A549 (cell line): ENCODE results near the gene PPP2R5E. TPM values are rescaled to one million over a fixed set of nuclear protein-coding genes. Genes with fewer than 3 reads are reported as not detected.

Experiments
- ATAC-seq, 2 experiments: fragments of 200-7000 bp in 1 of 2; fragments of >200 bp in 1 of 2; cut with Nextera tagmentation in 1 of 2; cut with Tn5 transposase in 1 of 2; 3 replicates each; pipeline versions ENCODE4 v1.8.0 to v1.9.1; 2018 to 2020; ENCODE audit warnings: mild to moderate bottlenecking in 1 of 2, moderate library complexity in 1 of 2
- CTCF ChIA-PET: fragments of 300-600 bp; sonication (Branson Sonifier 250); formaldehyde crosslinking; extraction: SDS; loops from one replicate; lab custom pipeline; 2021; ENCODE audit warnings: antibody characterized with exemption, inconsistent platforms; lab: Yijun Ruan, JAX
- POLR2A ChIA-PET: fragments of 350-600 bp; formaldehyde crosslinking; extraction: SDS; loops from one replicate; lab custom pipeline; 2021; ENCODE audit warnings: antibody characterized with exemption, inconsistent platforms; lab: Yijun Ruan, JAX
- DNase-seq, 2 experiments: peaks; one replicate each; pipeline versions ENCODE4 v3.0.0 to v3.0.0-alpha.2; 2011 to 2016; ENCODE audit warnings: low read depth in 1 of 2, low spot score in 1 of 2
- FAIRE-seq: peaks from 2 replicates; lab custom pipeline; 2011; peaks lifted over from hg19 to GRCh38; lab: Jason Lieb, UNC
- H3K27ac ChIP-seq, 2 experiments: fragments of >200 bp; sonication (Bioruptor Twin); formaldehyde crosslinking; 3 replicates each; pipeline ENCODE4 v1.5.1; 2016 to 2017
- H3K4me1 ChIP-seq: fragments of >200 bp; sonication (Bioruptor Twin); formaldehyde crosslinking; 3 replicates; pipeline ENCODE4 v1.6.1; 2016
- H3K4me2 ChIP-seq: fragments of >200 bp; sonication (Bioruptor Twin); formaldehyde crosslinking; 3 replicates; pipeline ENCODE4 v1.6.1; 2016
- H3K4me3 ChIP-seq: fragments of >200 bp; sonication (Bioruptor Twin); formaldehyde crosslinking; 3 replicates; pipeline ENCODE4 v1.5.1; 2016
- H3K9me3 ChIP-seq: fragments of >200 bp; sonication (Bioruptor Twin); formaldehyde crosslinking; 3 replicates; pipeline ENCODE4 v1.6.1; 2016
- BHLHE40 ChIP-seq: IDR thresholded peaks from 2 replicates; pipeline ENCODE4 v1.6.1; 2012; ENCODE audit warnings: low read depth, low read length, inconsistent platforms
- CBX2 ChIP-seq: fragments of 200-600 bp; sonication (generic); IDR thresholded peaks from 2 replicates; pipeline ENCODE4 v1.6.1; 2016; ENCODE audit warnings: low read depth, mild to moderate bottlenecking, borderline replicate concordance
- CBX8 ChIP-seq: fragments of 200-600 bp; sonication (generic); IDR thresholded peaks from 2 replicates; pipeline ENCODE4 v1.6.1; 2016
- CEBPB ChIP-seq, 2 experiments: fragments of >200 bp in 1 of 2; sonication (Bioruptor Twin) in 1 of 2; formaldehyde crosslinking in 1 of 2; IDR thresholded peaks; 2 replicates each; pipeline ENCODE4 v1.6.1; 2012 to 2016
- CHD4 ChIP-seq: fragments of 200-600 bp; sonication (generic); IDR thresholded peaks from 2 replicates; pipeline ENCODE4 v1.6.1; 2016; ENCODE audit warnings: antibody characterized with exemption, mild to moderate bottlenecking, borderline replicate concordance
- E2F6 ChIP-seq: IDR thresholded peaks from 2 replicates; pipeline ENCODE4 v1.6.1; 2012; ENCODE audit warnings: low read depth, borderline replicate concordance
- EHF ChIP-seq: fragments of 250-450 bp; sonication (Bioruptor Pico); IDR thresholded peaks from 2 replicates; pipeline ENCODE4 v1.5.0; 2020; ENCODE audit warnings: mild to moderate bottlenecking
- EHMT2 ChIP-seq: fragments of 200-600 bp; sonication (generic); IDR thresholded peaks from 2 replicates; pipeline ENCODE4 v1.6.1; 2016; ENCODE audit warnings: antibody characterized with exemption, low read depth, mild to moderate bottlenecking, moderate library complexity
- EP300 ChIP-seq, 2 experiments: fragments of >200 bp; sonication (Bioruptor Twin); formaldehyde crosslinking; IDR thresholded peaks; 2 replicates in 1 of 2; 3 replicates in 1 of 2; pipeline ENCODE4 v1.6.1; 2016 to 2017
- FOSB ChIP-seq: fragments of 250-450 bp; sonication (Bioruptor Pico); IDR thresholded peaks from 2 replicates; pipeline ENCODE4 v1.5.0; 2020; ENCODE audit warnings: mild to moderate bottlenecking, moderate library complexity
- FOXS1 ChIP-seq: fragments of 250-450 bp; sonication (Bioruptor Pico); IDR thresholded peaks from 2 replicates; pipeline ENCODE4 v1.5.0; 2020; ENCODE audit warnings: mild to moderate bottlenecking, moderate library complexity
- GATA3 ChIP-seq: IDR thresholded peaks from 2 replicates; pipeline ENCODE4 v1.6.1; 2012; ENCODE audit warnings: borderline replicate concordance
- HDAC2 ChIP-seq: fragments of 200-600 bp; sonication (generic); IDR thresholded peaks from 2 replicates; pipeline ENCODE4 v1.6.1; 2016
- HES2 ChIP-seq: fragments of >200 bp; sonication (Bioruptor Twin); formaldehyde crosslinking; IDR thresholded peaks from 2 replicates; pipeline ENCODE4 v1.6.1; 2016
- HOXB13 ChIP-seq: fragments of 250-450 bp; sonication (Bioruptor Pico); IDR thresholded peaks from 2 replicates; pipeline ENCODE4 v1.5.0; 2020; ENCODE audit warnings: low read depth, mild to moderate bottlenecking, moderate library complexity
- JUN ChIP-seq, 2 experiments: fragments of >200 bp; sonication (Bioruptor Twin); formaldehyde crosslinking; IDR thresholded peaks; 2 replicates in 1 of 2; 3 replicates in 1 of 2; pipeline ENCODE4 v1.6.1; 2016 to 2017
- KDM1A ChIP-seq: fragments of 200-600 bp; sonication (generic); IDR thresholded peaks from 2 replicates; pipeline ENCODE4 v1.6.1; 2016; ENCODE audit warnings: low read depth, mild to moderate bottlenecking
- MAFK ChIP-seq: fragments of 450-650 bp; IDR thresholded peaks from 2 replicates; pipeline ENCODE4 v1.6.1; 2014; ENCODE audit not compliant: partially characterized antibody
- MYC ChIP-seq: IDR thresholded peaks from 2 replicates; pipeline ENCODE4 v1.6.1; 2012; ENCODE audit warnings: mild to moderate bottlenecking, inconsistent platforms, low read length, improper control_type of control experiment, borderline replicate concordance
- NFE2L2 ChIP-seq: fragments of 150-350 bp; conservative IDR thresholded peaks from 2 replicates; pipeline ENCODE4 v1.6.1; 2014; ENCODE audit warnings: low read length
- NPAS2 ChIP-seq: fragments of 250-450 bp; sonication (Bioruptor Pico); IDR thresholded peaks from 2 replicates; pipeline ENCODE4 v1.8.0; 2022; ENCODE audit warnings: mild to moderate bottlenecking, moderate library complexity, borderline replicate concordance
- NR3C1 ChIP-seq: fragments of >200 bp; sonication (Bioruptor Twin); formaldehyde crosslinking; IDR thresholded peaks from 3 replicates; pipeline ENCODE4 v1.6.1; 2017
- POLR2A ChIP-seq: IDR thresholded peaks from 2 replicates; pipeline ENCODE4 v1.6.1; 2012; ENCODE audit warnings: mild to moderate bottlenecking, low read length
- POLR2AphosphoS2 ChIP-seq: conservative IDR thresholded peaks from 2 replicates; pipeline ENCODE4 v1.6.1; 2012; ENCODE audit warnings: low read length, improper control_type of control experiment, inconsistent platforms
- RAD21 ChIP-seq, 2 experiments: fragments of >200 bp in 1 of 2; sonication (Bioruptor Twin) in 1 of 2; formaldehyde crosslinking in 1 of 2; IDR thresholded peaks in 1 of 2; conservative IDR thresholded peaks in 1 of 2; 2 replicates in 1 of 2; 3 replicates in 1 of 2; pipeline ENCODE4 v1.6.1; 2012 to 2018; ENCODE audit warnings: inconsistent platforms in 1 of 2
- RARB ChIP-seq: fragments of 250-450 bp; sonication (Bioruptor Pico); IDR thresholded peaks from 2 replicates; pipeline ENCODE4 v1.8.0; 2021; ENCODE audit warnings: mild to moderate bottlenecking, moderate library complexity
- RCOR1 ChIP-seq: fragments of 150-350 bp; IDR thresholded peaks from 2 replicates; pipeline ENCODE4 v1.6.1; 2014; ENCODE audit warnings: antibody characterized with exemption, low read length, low read depth
- RNF2 ChIP-seq: fragments of 200-600 bp; sonication (generic); IDR thresholded peaks from 2 replicates; pipeline ENCODE4 v1.6.1; 2016; ENCODE audit warnings: low read depth, mild to moderate bottlenecking, antibody characterized with exemption, moderate library complexity, borderline replicate concordance
- TFCP2L1 ChIP-seq: fragments of 250-450 bp; sonication (Bioruptor Pico); IDR thresholded peaks from 2 replicates; pipeline ENCODE4 v1.5.0; 2021; ENCODE audit warnings: mild to moderate bottlenecking
- ZFP36 ChIP-seq: fragments of 450-650 bp; IDR thresholded peaks from 2 replicates; pipeline ENCODE4 v1.6.1; 2014; ENCODE audit warnings: borderline replicate concordance; ENCODE audit not compliant: partially characterized antibody
- WGBS: methylation state at CpG from one replicate; pipeline ENCODE4 v1.1.6; 2017; ENCODE audit errors: missing lambda C conversion rate; 5-methylcytosine and 5-hydroxymethylcytosine counted together
- polyA plus RNA-seq, 4 experiments: library from polyadenylated mRNA; depleted of rRNA in 3 of 4; stranded (reverse); fragments of >200 nt; fragmentation: RNase III in 1 of 4; extraction: RNeasy Plus Mini Kit Qiagen cat#74134 plus additional on column Dnase treatment in 1 of 4; gene quantifications; 2 replicates in 3 of 4; 3 replicates in 1 of 4; pipeline ENCODE4 v1.2.3, GENCODE V29; 2011 to 2017
- TF ChIP-seq, protein P1 (sequence below): fragments of 250-450 bp; sonication (Bioruptor Pico); IDR thresholded peaks from 2 replicates; pipeline ENCODE4 v1.5.0; 2021; ENCODE audit warnings: mild to moderate bottlenecking, moderate library complexity, borderline replicate concordance
- TF ChIP-seq, protein P2 (sequence below): IDR thresholded peaks from 2 replicates; pipeline ENCODE4 v1.6.1; 2012
- TF ChIP-seq, protein P3 (sequence below): fragments of >200 bp; sonication (Bioruptor Twin); formaldehyde crosslinking; IDR thresholded peaks from 3 replicates; pipeline ENCODE4 v1.5.1; 2016

PPP2R5E gene
- polyA plus RNA-seq, 2 of the 4 experiments (the other 2 are of a cell fraction), result 21.4 to 23.2 TPM

DNA sequence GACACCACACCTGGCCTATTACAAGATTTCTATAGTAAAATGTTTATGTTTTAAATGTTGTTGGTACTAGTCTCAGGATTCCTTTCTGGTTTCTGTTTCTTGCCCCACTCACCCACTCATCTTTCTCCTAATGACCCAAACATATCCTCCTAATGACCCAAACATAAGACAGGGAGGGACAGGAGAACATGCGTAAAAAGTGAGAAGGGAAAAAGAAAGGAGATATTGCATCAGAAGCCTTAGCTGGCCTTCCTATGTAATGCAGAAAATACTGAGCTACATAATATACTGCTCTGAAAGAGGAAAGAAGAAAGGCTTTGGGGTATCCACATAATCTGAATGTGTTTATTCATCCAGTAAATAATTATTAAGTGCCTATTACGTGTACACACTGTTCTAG lies 119.8 kb downstream of the PPP2R5E start (continued):
- TF ChIP-seq CEBPB (IDR thresholded peaks at IDR 0.05), result no peak
- TF ChIP-seq, protein P1, sequence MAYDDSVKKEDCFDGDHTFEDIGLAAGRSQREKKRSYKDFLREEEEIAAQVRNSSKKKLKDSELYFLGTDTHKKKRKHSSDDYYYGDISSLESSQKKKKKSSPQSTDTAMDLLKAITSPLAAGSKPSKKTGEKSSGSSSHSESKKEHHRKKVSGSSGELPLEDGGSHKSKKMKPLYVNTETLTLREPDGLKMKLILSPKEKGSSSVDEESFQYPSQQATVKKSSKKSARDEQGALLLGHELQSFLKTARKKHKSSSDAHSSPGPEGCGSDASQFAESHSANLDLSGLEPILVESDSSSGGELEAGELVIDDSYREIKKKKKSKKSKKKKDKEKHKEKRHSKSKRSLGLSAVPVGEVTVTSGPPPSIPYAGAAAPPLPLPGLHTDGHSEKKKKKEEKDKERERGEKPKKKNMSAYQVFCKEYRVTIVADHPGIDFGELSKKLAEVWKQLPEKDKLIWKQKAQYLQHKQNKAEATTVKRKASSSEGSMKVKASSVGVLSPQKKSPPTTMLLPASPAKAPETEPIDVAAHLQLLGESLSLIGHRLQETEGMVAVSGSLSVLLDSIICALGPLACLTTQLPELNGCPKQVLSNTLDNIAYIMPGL (CRISPR knock-in tag), result no peak
- no peak for TF ChIP-seq TFCP2L1 (CRISPR knock-in tag)
- no peak for TF ChIP-seq MAFK
- TF ChIP-seq, all 56 proteins: peak for 0

DNA sequence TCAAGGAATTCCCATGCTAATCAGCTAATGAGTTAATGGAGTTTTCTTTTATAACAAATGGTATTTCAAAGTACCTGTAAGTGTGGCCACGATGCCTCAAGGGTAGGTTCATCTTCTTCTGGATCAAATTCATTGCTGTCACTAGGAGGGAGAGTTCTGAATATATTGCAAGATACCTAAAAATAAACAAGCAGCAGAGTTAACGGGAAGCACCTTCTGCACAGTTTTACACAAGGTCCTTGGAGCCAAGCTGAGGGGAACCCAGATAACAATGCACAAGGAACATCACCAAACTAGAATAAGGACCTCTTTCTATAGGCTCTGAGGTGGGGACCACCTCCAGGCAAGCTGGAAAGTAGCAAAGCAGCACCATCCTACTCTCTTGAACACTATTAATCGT lies 121.3 kb downstream of the PPP2R5E start:
- ChIA-PET POLR2A (no interaction called here), CTCF (interaction anchor here (0.8 kb wide), 1 partner anchor 34 kb away, joined by 3 read pairs; no protein-coding TSS in a partner anchor)
- no peak for ATAC-seq
- H3K27ac ChIP-seq, result no peak overlapping the region
- 65% methylated on average over 3 of the region's 3 CpGs for WGBS
- no peak overlapping the region for H3K4me3 ChIP-seq
- no peak for FAIRE-seq
- H3K4me2 ChIP-seq, result no peak overlapping the region
- no peak for DNase-seq
- no peaks in the 10 kb centered on the region for H3K9me3 ChIP-seq
- TF ChIP-seq FOSB, result no peak
- TF ChIP-seq RAD21 (conservative IDR thresholded peaks at IDR 0.05 in 1 of 2, IDR thresholded peaks at IDR 0.05 in 1 of 2), result no peak
- TF ChIP-seq BHLHE40, result no peak
- TF ChIP-seq CBX2, result no peak
- TF ChIP-seq, protein P2, sequence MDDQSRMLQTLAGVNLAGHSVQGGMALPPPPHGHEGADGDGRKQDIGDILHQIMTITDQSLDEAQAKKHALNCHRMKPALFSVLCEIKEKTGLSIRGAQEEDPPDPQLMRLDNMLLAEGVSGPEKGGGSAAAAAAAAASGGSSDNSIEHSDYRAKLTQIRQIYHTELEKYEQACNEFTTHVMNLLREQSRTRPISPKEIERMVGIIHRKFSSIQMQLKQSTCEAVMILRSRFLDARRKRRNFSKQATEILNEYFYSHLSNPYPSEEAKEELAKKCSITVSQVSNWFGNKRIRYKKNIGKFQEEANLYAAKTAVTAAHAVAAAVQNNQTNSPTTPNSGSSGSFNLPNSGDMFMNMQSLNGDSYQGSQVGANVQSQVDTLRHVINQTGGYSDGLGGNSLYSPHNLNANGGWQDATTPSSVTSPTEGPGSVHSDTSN, result no peak
- no peak for TF ChIP-seq CHD4
- TF ChIP-seq JUN (IDR thresholded peaks at IDR 0.05), result no peak
- no peak for TF ChIP-seq GATA3
- TF ChIP-seq ZFP36, result no peak
- TF ChIP-seq HOXB13, result no peak
- no peak for TF ChIP-seq NR3C1
- TF ChIP-seq MYC, result no peak
- no peak for TF ChIP-seq RCOR1
- TF ChIP-seq NPAS2, result no peak
- no peak for TF ChIP-seq EHF (CRISPR knock-in tag)
- no peak for TF ChIP-seq EHMT2
- TF ChIP-seq FOXS1, result no peak
- no peak for TF ChIP-seq CBX8
- no peak for TF ChIP-seq POLR2A
- TF ChIP-seq RNF2, result no peak
- TF ChIP-seq, all 56 proteins: peak for 0
- no peaks in the 10 kb centered on the region for H3K4me1 ChIP-seq

DNA sequence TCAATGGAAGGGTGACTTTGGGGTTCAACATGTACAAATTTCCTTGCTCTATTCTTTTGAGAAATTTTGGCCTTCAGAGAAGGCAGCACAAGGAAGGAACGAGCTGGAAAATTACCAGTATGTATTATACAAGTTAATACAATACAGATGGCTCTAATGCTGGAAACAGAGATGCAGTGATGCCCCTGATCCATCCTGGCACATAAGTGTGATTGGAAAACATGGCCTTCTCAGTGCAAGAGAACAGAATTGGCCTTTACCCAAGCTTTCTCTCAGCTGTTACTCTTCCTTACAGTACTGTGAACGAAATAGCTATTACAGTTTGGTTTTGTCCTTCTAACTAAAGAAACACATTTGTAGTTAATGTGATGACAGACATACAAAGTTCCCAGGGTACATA lies 122.0 kb downstream of the PPP2R5E start:
- FAIRE-seq, result no peak
- no peaks in the 10 kb centered on the region for H3K9me3 ChIP-seq
- 81% methylated on average over 2 of the region's 2 CpGs for WGBS
- no peak overlapping the region for H3K27ac ChIP-seq
- TF ChIP-seq POLR2AphosphoS2 (no peak), EHMT2 (no peak), HES2 (no peak), NFE2L2 (no peak), JUN (IDR thresholded peaks at IDR 0.05) (no peak), KDM1A (no peak), E2F6 (no peak), EP300 (IDR thresholded peaks at IDR 0.05) (no peak), GATA3 (no peak), RARB (no peak), HDAC2 (no peak), NR3C1 (no peak)
- TF ChIP-seq, protein P3, sequence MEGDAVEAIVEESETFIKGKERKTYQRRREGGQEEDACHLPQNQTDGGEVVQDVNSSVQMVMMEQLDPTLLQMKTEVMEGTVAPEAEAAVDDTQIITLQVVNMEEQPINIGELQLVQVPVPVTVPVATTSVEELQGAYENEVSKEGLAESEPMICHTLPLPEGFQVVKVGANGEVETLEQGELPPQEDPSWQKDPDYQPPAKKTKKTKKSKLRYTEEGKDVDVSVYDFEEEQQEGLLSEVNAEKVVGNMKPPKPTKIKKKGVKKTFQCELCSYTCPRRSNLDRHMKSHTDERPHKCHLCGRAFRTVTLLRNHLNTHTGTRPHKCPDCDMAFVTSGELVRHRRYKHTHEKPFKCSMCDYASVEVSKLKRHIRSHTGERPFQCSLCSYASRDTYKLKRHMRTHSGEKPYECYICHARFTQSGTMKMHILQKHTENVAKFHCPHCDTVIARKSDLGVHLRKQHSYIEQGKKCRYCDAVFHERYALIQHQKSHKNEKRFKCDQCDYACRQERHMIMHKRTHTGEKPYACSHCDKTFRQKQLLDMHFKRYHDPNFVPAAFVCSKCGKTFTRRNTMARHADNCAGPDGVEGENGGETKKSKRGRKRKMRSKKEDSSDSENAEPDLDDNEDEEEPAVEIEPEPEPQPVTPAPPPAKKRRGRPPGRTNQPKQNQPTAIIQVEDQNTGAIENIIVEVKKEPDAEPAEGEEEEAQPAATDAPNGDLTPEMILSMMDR, result no peak
- TF ChIP-seq, protein P2, result no peak
- no peak for DNase-seq
- ChIA-PET POLR2A (no interaction called here), CTCF (interaction anchor here (0.8 kb wide), 1 partner anchor 33 kb away, joined by 3 read pairs; no protein-coding TSS in a partner anchor)
- H3K4me1 ChIP-seq, result no peaks in the 10 kb centered on the region
- ATAC-seq, result no peak
- no peak overlapping the region for H3K4me2 ChIP-seq
- H3K4me3 ChIP-seq, result no peak overlapping the region
